OCI-LY3 (cell line): ENCODE results near the gene VTA1.

ENCODE experiments used
- EZH2phosphoT487 ChIP-seq: fragments of 200-600 bp; shearing (Covaris generic); IDR thresholded peaks from 2 replicates; pipeline ENCODE4 v1.6.1; 2018; ENCODE audit warnings: antibody characterized with exemption, mixed run types, low read depth
- TF ChIP-seq, protein P1 (sequence below): fragments of 200-600, 300-600 bp; sonication (generic); IDR thresholded peaks from 2 replicates; pipeline ENCODE4 v1.5.1; 2014; ENCODE audit warnings: antibody characterized with exemption, low read length, low read depth

- TF ChIP-seq, protein P1, sequence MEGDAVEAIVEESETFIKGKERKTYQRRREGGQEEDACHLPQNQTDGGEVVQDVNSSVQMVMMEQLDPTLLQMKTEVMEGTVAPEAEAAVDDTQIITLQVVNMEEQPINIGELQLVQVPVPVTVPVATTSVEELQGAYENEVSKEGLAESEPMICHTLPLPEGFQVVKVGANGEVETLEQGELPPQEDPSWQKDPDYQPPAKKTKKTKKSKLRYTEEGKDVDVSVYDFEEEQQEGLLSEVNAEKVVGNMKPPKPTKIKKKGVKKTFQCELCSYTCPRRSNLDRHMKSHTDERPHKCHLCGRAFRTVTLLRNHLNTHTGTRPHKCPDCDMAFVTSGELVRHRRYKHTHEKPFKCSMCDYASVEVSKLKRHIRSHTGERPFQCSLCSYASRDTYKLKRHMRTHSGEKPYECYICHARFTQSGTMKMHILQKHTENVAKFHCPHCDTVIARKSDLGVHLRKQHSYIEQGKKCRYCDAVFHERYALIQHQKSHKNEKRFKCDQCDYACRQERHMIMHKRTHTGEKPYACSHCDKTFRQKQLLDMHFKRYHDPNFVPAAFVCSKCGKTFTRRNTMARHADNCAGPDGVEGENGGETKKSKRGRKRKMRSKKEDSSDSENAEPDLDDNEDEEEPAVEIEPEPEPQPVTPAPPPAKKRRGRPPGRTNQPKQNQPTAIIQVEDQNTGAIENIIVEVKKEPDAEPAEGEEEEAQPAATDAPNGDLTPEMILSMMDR = no peak
- no peak for TF ChIP-seq EZH2phosphoT487
These were observed 93.1 kb downstream of the VTA1 start for GRCh38 chr6:142240179-142240578.
